Lung (tissue), 12 donors: ENCODE measurements around the gene TBKBP1. TPM values are rescaled to one million over a fixed set of nuclear protein-coding genes. Genes with fewer than 3 reads are reported as not detected.

Experiments
- ATAC-seq: fragments of 200-7000 bp; cut with Tn5 transposase; one replicate; pipeline ENCODE4 v1.9.1; 2020; ENCODE audit warnings: moderate number of reproducible peaks; ENCODE audit not compliant: insufficient read depth, low FRiP score
- DNase-seq, 3 donors: peaks; one replicate each; pipeline ENCODE4 v3.0.0-alpha.2; 2013 to 2017
- H3K27ac ChIP-seq, 2 donors: one replicate each; pipeline ENCODE4 v1.5.1; 2013; ENCODE audit warnings: mild to moderate bottlenecking in 2 of 2, moderate library complexity in 2 of 2, control low read depth in 1 of 2, inconsistent platforms in 1 of 2, low read depth in 1 of 2, low read length in 1 of 2
- H3K27me3 ChIP-seq, 3 donors: one replicate each; pipeline ENCODE4 v1.5.1; 2013; ENCODE audit warnings: low read length in 2 of 3; ENCODE audit not compliant: control insufficient read depth in 3 of 3, insufficient read depth in 3 of 3
- H3K36me3 ChIP-seq, 4 donors: one replicate each; pipeline ENCODE4 v1.5.1; 2013; ENCODE audit warnings: low read length in 4 of 4, mild to moderate bottlenecking in 1 of 4, moderate library complexity in 1 of 4; ENCODE audit not compliant: control insufficient read depth in 4 of 4, insufficient read depth in 4 of 4
- H3K4me1 ChIP-seq, 5 donors: one replicate each; pipeline ENCODE4 v1.5.1; 2013; ENCODE audit warnings: low read length in 5 of 5, mild to moderate bottlenecking in 2 of 5, moderate library complexity in 1 of 5; ENCODE audit not compliant: control insufficient read depth in 5 of 5, insufficient read depth in 5 of 5
- H3K4me3 ChIP-seq: one replicate; pipeline ENCODE4 v1.5.1; 2013; ENCODE audit warnings: mild to moderate bottlenecking, control low read depth, moderate library complexity
- H3K9ac ChIP-seq, 2 donors: one replicate each; pipeline ENCODE4 v1.5.1; 2013; ENCODE audit warnings: low read length in 2 of 2, control low read depth in 1 of 2; ENCODE audit not compliant: insufficient read depth in 1 of 2
- H3K9me3 ChIP-seq, 4 donors: one replicate each; pipeline ENCODE4 v1.5.1; 2013; ENCODE audit warnings: low read length in 3 of 4, mild to moderate bottlenecking in 1 of 4, moderate library complexity in 1 of 4; ENCODE audit not compliant: control insufficient read depth in 4 of 4, insufficient read depth in 3 of 4
- WGBS, 2 donors: extraction: QIAGEN DNeasy Blood & Tissue Kit; methylation state at CpG; one replicate each; pipeline ENCODE4 v1.1.7; 2013; 5-methylcytosine and 5-hydroxymethylcytosine counted together
- polyA plus RNA-seq, 2 donors: library from polyadenylated mRNA; stranded (reverse); fragments of 200-250 nt; gene quantifications; one replicate each; pipeline ENCODE4 v1.2.1, GENCODE V29; 2013
- total RNA-seq, 2 donors: library from RNA; depleted of rRNA in 1 of 2; stranded (reverse); fragments of >200 nt in 1 of 2; gene quantifications; one replicate each; pipeline ENCODE4 v1.2.1, GENCODE V29; 2014 to 2021
- TF ChIP-seq, protein P1 (sequence below): IDR thresholded peaks from 2 replicates; pipeline ENCODE4 v1.5.1; 2012; ENCODE audit warnings: mild to moderate bottlenecking; ENCODE audit errors: control extremely low read depth, extremely low read depth
- donor health status: control.
- donor health status: control.
- donor health status: Bipolar disorder and iron deficiency.
- donor health status: healthy.
- donor health status: DM: yes; HTN: yes; CAD: no.

Gene TBKBP1
- total and polyA plus RNA-seq, 4 donors = 9.0 to 14.0 (median 12.1) TPM

DNA sequence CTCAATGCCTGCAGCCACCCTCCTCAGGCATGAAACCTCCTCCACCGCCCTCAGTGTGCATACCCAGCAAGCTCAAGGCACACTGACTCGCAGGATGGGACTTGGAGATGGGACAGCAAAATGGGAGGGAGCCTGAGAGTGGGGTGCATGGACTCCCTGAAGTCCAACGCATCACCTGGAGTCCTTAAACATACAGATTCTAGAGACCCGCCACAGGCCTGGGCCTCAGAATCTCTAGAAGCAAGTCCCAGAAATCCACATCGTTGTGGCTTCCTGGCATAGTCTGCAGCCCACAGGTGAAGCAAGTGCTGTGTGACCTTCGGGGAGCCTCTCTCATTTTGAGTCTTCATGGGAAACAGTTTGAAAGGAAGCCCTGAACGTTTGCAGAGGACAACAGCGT, 35.5 kb downstream of the TBKBP1 start:
- TF ChIP-seq, protein P1, sequence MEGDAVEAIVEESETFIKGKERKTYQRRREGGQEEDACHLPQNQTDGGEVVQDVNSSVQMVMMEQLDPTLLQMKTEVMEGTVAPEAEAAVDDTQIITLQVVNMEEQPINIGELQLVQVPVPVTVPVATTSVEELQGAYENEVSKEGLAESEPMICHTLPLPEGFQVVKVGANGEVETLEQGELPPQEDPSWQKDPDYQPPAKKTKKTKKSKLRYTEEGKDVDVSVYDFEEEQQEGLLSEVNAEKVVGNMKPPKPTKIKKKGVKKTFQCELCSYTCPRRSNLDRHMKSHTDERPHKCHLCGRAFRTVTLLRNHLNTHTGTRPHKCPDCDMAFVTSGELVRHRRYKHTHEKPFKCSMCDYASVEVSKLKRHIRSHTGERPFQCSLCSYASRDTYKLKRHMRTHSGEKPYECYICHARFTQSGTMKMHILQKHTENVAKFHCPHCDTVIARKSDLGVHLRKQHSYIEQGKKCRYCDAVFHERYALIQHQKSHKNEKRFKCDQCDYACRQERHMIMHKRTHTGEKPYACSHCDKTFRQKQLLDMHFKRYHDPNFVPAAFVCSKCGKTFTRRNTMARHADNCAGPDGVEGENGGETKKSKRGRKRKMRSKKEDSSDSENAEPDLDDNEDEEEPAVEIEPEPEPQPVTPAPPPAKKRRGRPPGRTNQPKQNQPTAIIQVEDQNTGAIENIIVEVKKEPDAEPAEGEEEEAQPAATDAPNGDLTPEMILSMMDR = no peak
- Histone ChIP-seq H3K36me3 (no peaks in the 10 kb centered on the region), H3K9ac (no peak overlapping the region), H3K4me3 (no peak overlapping the region), H3K9me3 (no peaks in the 10 kb centered on the region), H3K27me3 (peaks cover 0 to 37% (median 28%) of the 10 kb centered on the region in 3 donors), H3K27ac (no peak overlapping the region), H3K4me1 (no peaks in the 10 kb centered on the region)
- DNase-seq = no peak
- no peak for ATAC-seq
- 72 to 82% methylated on average over 8 of the region's 8 CpGs for WGBS, 2 donors

DNA sequence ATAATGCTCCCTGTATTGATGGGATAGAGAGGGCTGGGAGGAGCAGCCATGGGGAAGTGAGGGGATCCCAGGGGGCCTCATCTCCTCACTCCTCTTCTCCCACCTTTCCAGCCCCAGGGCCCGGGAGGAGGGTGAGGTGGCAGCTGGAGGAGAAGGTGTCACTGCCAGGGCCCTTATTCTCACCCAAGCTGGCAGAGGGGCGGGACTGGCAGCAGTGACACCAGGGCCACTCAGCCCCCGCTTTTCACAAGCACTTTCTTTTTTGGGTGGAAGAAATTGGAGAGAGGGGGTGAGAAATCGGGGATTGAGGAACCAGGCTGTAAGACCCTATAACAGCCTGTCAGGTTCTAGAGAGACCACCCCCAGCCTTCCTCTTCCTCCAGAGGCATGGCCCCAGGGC, 36.7 kb downstream of the TBKBP1 start:
- Histone ChIP-seq H3K27ac (no peak overlapping the region), H3K4me1 (no peaks in the 10 kb centered on the region), H3K36me3 (no peaks in the 10 kb centered on the region), H3K4me3 (no peak overlapping the region), H3K9ac (no peak overlapping the region), H3K27me3 (peaks cover 0 to 41% (median 37%) of the 10 kb centered on the region in 3 donors), H3K9me3 (no peaks in the 10 kb centered on the region)
- DNase-seq (no peak), ATAC-seq (no peak)
- WGBS, 2 donors = 84 to 91% methylated on average over 3 to 4 of the region's 4 CpGs
- TF ChIP-seq, protein P1 = no peak

DNA sequence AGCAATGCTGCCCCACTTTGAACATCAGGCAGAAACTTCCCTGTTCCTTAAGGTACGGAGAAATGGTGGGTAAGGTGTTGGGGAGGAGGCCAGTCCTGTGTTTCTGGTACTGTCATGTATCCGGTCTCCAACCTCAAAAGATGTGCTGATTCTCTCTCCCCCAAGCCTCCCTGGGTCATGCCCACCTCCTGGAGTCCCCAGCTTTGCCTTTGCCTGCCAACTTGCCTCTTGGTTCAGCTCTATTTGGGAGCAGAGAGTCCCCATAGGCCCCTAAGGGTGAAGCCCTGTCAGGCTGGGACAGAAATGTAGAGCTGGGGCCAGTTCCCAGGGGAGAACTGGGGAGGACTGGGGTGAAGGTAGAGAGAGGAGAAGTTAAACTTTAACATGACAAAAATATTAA, 37.4 kb downstream of the TBKBP1 start:
- TF ChIP-seq, protein P1 = no peak
- H3K27ac ChIP-seq = no peak overlapping the region
- H3K27me3 ChIP-seq = peaks cover 0 to 41% (median 37%) of the 10 kb centered on the region in 3 donors
- no peaks in the 10 kb centered on the region for H3K4me1 ChIP-seq
- DNase-seq (no peak), ATAC-seq (no peak)
- H3K36me3 ChIP-seq = no peaks in the 10 kb centered on the region
- WGBS, 2 donors = 80 to 87% methylated on average over 2 of the region's 2 CpGs
- no peaks in the 10 kb centered on the region for H3K9me3 ChIP-seq
- no peak overlapping the region for H3K4me3 ChIP-seq
- H3K9ac ChIP-seq = no peak overlapping the region

DNA sequence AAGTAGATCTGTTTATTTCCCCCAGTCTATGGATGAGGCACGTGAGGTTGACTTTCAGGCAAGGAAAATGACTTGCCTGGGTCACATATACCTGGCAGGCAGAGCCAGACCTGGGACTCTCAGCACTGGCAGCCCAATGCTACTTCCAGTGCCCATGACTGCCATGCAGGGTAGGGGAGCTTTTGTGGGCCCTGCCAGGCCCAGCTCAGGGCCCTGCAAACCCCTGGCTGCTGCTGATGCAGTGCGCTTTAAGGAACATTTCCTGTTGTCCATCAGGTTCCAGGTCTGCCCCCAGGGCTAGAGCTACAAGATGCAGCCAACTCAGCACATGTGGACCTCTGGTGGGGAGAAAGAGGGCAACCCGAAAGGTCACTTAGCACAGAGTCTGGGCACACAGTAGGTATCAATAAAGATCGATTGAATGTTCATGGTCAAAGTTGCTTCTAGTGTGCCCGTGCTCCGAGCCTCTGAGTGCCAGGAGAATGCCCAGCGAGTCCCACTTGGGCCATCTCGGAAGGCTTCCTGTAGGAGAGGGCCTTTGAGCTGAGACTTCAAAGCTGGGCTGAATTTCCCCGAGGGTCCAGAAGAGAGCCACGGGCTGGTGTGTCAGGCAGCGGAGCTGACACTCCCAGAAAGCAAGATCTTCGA, 38.6 kb downstream of the TBKBP1 start:
- Histone ChIP-seq H3K27ac (no peak overlapping the region), H3K9me3 (peaks cover 0 to 2% (median 0%) of the 10 kb centered on the region in 4 donors), H3K4me1 (no peaks in the 10 kb centered on the region), H3K36me3 (no peaks in the 10 kb centered on the region), H3K27me3 (peaks cover 0 to 47% (median 37%) of the 10 kb centered on the region in 3 donors), H3K4me3 (no peak overlapping the region), H3K9ac (no peak overlapping the region)
- TF ChIP-seq, protein P1 = no peak
- DNase-seq (no peak), ATAC-seq (no peak)
- 43 to 51% methylated on average over 12 of the region's 12 CpGs for WGBS, 2 donors
